HG03025 (cell line): ENCODE data around the gene CD200.
"Not testable (repeated sequence)": the region's sequence is repeated elsewhere in the genome, so short reads cannot be mapped to it uniquely, and the experiment has no call there.

ENCODE experiments used
- ATAC-seq: cut with Tn5 transposase; IDR thresholded peaks from one replicate; pipeline ENCODE4 v1.9.1; 2021; ENCODE audit warnings: mild to moderate bottlenecking, moderate library complexity; ENCODE audit not compliant: unreplicated experiment, low FRiP score

The CD200 gene

DNA sequence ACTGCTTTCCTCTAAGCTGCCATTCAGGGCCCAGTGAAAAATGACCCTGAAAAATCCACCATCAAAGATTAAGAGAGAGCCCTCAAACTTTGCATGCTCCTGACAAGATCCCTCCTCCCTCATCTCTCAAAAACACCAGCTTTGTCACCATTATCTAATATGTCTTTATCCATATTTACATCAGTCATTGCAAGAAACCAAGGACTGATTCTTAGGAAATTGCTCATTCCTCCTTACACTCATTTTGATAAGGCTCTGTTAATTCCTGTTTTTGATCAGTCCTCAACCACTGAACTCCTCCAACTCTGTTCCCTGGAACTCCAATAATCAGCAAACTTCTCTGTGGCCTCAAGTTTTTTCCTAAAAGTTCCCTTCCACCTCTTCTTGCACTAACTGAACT lies 51.8 kb downstream of the CD200 start:
- ATAC-seq: no peak

DNA sequence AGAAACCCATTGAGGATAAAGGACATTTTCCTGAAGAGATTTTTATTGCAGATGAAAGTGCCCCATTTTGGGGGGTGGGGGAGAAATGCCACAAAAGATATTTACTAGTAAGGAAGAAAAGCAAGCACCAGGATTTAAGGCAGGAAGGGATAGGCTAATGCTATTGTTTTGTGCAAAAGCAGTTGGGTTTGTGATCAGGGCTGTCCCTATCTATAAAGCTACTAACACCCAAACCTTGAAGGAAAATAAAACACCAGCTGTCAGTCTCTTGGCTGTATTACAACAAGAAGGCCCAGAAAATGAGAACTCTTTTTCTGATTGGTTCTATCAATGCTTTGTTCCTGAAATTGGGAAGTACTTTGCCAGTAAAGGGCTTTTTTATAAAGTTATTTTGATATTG lies 56.0 kb downstream of the CD200 start:
- no peak for ATAC-seq

DNA sequence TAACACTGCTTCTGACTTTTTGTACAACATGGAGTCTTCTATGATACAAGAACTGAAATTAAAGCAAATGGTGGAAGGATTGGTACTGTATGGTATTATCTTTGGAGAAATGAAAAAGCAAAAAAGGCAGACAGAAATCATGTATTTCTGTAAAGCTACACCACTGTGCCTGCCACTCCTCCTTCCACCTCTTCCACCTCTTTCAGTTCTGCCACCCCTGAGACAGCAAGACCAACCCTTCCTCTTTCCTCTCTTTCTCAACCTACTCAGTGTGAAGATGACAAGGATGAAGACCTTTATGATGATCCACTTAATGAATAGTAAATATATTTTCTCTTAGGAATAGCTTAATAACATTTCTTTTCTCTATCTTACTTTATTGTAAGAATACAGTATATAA lies 57.0 kb downstream of the CD200 start:
- ATAC-seq: no peak

DNA sequence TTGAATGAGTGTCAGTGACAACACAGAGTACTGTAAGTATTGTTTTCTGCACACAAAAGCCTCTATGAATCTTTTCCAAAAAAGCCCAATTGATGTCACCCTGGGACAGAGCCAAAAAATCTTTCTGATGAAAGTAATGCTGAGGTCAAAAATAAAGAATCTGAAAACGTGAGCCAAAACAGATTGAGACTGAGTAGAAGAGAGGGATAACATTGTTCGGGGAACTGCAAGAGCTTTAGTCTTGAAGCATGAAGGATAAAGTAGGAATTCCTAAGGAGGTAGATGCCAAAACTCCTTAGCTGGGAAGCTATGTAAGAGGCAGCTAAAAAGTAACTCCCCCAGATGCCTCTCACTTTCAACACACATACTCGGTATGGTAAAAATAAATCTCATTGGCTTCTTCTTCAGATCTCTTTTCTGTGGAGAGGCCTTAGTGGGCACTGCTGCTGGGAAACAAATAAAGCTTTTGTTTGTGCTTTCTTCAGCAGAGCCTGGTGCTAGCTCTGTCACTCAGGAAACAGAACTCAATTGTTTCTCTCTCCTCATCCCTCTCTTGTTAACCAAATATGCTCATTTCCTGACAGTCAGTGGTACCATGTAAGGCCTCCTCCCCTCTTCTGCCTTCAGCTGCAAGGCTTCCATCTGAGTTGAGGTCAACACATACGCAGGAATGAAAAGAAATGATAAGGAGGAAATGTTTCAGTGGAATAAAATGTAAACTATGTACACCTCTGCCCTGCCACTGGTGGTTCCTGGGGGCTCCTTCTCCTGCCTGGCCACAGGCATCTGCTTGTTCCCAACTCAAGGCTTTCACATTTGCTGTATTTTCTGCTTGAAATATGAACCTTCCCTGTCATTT lies 58.1 kb downstream of the CD200 start:
- ATAC-seq: no peak

DNA sequence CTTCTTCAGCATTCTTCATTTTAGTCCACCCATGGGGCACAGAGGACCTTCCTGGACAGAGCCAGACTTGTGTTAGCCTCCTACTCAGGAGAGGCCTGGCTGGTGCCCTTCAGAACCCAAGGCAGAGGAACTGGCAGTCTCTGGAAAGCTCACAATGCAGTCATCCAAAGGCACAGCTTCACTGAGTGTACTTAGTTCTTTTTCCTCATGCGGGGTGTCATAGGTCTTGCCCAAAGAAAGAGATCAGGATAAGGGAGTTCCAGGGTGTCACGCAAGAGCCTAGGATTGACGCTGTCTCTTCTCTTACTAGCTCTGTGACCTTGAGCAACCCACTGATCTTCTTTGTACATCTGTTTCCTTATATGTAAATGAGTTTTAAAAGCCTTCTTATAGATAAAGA lies 58.7 kb downstream of the CD200 start:
- ATAC-seq: no peak

DNA sequence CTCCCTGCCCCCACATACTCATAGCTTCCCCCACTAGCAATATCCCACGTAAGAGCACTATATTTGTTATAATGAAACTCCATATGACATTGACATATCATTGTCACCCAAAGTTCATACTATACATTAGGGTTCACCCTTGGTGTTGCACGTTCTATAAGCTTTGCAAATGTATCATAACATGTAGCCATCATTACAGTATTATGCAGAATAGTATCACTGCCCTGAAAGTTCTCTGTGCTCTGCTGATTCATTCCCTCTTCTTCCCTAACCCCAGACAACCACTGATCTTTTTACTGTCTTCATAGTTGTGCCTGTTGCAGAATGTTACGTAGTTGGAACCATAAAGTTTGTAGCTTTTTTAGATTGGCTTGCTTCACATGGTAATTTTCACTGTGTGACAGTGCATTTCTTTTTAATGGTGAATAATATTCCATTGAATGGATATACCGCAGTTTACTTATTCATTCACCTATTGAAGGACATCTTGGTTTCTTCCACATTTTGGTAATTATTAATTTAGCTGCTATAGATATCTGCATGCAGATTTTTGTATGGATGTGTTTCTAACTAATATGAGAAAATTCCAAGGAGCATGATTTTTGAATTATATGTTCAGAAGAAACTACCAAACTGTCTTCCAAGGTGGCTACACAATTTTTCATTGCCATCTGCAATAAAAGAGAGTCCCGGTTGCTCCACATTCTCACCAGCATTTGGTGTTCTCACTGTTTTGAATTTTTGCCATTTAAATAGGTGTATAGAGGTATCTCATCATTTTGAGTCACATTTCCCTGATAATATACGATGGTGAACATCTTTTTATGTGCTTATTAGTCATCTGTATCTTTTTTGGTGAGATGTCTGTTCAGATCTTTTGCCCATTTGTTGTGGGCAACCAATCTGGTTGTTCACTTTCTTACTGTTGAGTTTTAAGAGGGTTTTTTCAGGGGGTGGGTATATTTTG lies 59.7 kb downstream of the CD200 start:
- no peak for ATAC-seq

- no peak for ATAC-seq
Measured at GRCh38 chr3:112393360-112393728, 60.4 kb downstream of the CD200 start.

DNA sequence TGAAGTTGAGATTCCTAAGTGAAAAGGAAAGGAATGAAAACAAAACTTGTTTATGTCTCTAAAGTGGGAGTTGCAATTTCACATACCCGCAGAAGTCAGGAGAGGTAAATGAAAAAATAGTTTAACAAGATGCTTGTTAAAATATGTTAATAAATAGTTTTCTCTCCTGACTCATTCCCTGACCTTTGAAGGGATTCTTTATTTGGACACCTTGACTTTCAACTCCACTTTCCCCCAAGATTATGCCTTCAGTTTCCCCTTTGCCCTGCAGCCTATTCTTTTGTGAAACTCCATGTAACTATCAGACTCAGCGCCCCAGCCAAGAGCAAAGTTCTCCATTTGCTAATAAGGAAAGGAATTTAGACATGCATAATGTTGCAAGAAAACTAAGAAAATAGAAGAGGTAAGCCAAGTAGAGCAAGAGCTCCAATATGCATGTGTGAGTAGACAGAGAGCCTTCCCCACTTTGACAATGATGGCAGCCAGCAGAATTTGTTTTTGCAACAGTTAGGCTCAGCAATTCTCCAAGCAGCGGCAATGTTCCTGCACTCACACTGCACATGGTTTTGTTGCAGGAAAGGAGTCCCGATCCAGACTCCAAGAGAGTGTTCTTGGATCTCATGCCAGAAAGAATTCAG lies 61.2 kb downstream of the CD200 start:
- ATAC-seq: no peak

DNA sequence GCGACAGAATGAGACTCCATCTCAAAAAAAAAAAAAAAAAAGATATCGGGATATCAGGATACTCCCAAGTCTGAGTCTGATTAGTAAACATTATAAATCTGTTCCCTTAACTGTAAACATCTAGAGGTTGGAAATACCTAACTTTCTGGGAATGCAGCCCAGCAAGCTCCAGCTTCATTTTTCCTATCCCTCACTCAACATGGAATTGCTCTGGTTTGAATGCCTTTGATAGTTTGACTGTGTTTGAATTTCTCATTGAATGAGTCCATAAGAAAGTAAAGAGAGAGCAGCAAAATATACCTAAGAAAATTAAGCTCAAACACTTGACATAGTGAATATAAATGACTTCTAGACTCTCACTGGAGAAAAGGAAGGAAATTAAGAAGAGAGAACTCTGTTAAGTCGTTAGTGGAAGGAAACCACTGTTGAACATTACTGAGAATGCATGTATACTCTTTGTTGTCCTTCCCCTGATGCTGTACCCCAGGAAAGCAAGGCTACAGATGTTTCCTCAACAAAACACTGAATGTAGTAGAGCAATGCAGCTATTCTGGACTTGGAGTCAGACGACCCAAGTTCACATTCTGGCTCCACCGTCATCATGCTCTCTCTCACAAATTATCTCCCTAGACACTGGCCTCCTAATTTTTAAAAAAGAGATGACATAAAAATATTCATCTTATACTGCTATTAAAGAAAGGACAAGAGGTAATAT lies 62.4 kb downstream of the CD200 start:
- ATAC-seq: no peak

DNA sequence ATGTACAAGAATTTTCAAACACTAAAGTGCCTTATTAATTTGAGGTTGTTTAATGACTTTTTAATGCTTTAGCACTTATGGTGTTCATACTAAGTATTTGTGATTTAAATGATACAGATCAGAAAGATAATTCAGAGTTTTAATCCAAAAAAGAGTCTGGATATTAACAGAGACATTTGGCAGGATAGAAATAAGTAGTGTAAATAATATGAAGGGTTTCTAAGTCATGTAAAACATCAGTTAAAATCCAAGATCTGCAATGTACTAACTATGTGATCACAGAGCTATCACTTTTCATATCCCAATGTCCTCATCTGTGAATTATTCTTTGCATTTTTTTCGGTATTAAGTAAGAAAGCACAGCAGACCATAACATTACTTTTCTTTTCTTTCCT lies 62.9 kb downstream of the CD200 start:
- ATAC-seq: no peak

GRCh38 chr3:112397556-112397955 lies 64.6 kb downstream of the CD200 start:
- no peak for ATAC-seq

DNA sequence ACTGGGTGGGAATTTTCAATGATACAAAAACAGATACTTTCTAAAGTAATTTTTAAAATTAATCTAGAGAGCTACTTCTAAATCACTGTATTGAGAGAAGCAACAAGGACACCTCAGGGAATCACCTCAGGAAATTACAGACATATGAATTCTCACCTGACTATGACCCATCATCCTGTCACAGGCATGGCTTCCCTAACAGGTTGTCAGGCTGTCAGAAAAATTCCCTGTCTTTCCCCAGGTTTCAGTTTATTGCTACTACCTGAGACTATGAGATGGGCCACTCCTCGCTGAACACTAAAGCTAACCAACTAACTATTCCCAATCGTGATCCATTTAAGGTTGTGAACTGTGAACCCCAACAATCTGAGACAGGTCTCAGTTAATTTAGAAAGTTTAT lies 66.1 kb downstream of the CD200 start:
- no peak for ATAC-seq

DNA sequence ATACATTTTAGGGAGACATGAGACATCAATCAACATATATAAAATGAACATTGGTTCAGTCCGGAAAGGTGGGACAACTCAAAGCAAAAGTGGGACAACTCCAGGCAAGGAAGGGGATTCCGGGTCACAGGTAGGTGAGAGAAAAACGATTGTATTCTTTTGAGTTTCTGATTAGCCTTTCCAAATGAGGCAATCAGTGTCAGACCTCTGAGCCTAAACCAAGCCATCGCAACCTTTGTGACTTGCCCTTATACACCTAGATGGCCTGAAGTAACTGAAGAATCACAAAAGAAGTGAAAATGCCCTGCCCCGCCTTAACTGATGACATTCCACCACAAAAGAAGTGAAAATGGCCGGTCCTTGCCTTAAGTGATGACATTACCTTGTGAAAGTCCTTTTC lies 66.6 kb downstream of the CD200 start:
- ATAC-seq: not testable (repeated sequence)

DNA sequence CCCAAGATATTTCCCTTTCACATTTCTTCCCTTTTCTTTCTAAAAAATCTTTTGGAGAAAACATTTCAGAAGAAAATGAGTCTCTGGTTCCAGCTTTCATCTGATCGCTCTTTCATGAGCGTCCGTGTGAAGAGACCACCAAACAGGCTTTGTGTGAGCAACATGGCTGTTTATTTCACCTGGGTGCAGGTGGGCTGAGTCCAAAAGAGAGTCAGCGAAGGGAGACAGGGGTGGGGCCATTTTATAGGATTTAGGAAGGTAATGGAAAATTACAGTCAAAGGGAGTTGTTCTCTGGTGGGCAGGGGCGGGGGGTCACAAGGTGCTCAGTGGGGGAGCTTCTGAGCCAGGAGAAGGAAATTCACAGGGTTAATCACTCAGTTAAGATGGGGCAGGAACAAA lies 67.4 kb downstream of the CD200 start:
- ATAC-seq: not testable (repeated sequence)

GRCh38 chr3:112401617-112402016 lies 68.7 kb downstream of the CD200 start:
- ATAC-seq: no peak

DNA sequence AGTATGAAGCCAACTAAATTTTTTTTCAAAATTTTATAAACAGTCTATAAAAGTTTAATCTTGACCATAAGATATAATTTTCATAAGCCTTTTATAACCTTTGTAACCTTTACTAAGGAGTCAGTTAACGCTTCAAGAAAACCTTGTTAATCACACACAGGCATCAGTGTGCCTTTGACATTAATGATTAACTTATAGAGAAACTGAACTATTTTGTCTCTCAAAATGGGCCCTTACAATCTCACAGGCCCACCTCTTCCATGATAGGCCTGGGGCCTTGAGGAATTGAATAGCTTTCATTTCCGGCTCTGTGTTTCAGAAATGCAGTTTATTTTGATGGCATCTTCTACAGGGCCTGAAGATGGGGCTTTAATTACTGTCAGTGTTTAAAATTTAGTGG lies 70.1 kb downstream of the CD200 start:
- ATAC-seq: no peak

DNA sequence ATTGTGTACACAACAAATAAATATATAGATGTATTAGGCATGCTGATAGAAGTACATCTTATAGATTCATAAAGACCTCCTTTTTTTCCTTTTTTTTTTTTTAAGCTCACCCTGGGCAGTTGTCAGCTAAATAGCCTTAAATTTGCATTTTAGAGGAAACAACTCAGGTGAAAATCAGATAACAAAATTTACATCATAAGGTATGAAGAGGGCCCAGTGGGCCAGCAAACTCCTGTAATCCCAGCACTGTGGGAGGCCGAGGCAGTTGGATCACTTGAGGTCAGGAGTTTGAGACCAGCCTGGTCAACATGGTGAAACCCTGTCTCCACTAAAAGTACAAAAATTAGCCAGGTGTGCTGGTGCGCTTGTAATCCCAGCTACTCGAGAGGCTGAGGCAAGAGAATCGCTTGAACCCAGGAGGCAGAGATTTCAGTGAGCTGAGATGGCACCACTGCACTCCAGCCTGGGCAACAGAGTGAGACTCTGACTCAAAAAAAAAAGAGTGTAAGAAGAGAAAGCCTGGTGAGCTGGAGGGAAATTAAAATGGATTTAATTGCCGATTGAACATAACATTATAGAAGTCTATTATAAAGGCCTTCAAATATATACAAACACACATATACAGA lies 72.1 kb downstream of the CD200 start:
- ATAC-seq: not testable (repeated sequence)

DNA sequence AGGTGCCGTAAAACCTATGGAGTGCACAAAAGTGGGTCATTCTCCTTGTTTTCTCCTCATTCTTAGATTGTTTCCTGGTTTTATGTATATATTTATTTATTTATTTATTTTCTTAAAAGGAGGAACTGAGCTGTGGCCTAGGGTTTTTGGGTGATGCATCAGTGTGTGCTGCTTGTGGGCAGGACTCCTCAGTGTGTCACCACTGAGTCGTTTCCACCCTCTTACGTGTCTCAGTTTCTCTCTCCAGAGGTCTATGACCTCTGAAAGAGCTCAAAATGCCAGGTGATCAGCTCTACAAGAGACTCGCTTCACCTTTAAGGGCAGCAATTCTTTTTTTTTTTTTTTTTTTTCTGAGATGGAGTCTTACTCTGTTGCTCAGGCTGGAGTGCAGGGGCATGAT lies 72.9 kb downstream of the CD200 start:
- no peak for ATAC-seq

- peak; percentile 54 for ATAC-seq
Measured at GRCh38 chr3:112407214-112407887, 74.4 kb downstream of the CD200 start.
